GM19397 (cell line): Measurements from ENCODE around the gene ZGPAT.

ENCODE experiments used
- ATAC-seq: cut with Tn5 transposase; IDR thresholded peaks from one replicate; pipeline ENCODE4 v1.9.1; 2021; ENCODE audit warnings: mild to moderate bottlenecking, moderate library complexity; ENCODE audit not compliant: unreplicated experiment

ZGPAT gene

DNA sequence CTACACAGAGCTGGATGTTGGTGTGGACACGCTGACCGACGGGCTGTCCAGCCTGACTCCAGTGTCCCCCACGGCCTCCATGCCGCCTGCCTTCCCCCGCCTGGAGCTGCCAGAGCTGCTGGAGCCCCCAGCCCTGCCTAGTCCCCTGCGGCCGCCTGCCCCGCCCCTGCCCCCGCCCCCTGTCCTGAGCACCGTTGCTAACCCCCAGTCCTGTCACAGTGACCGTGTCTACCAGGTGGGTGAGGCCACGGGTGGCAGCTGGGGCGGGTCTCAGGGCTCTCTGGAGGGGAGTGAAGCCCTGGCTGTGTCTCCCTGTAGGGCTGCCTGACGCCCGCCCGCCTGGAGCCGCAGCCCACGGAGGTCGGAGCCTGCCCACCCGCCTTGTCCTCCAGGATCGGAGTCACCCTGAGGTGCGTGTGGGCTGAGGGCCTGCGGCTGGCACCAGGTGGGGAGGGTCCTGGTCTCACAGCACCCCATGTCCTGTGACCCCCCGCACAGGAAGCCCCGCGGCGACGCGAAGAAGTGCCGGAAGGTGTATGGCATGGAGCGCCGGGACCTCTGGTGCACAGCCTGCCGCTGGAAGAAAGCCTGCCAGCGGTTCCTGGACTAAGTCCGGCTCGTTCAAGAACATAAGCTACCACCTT is 34.7 kb downstream of the ZGPAT start:
- ATAC-seq, result no peak

DNA sequence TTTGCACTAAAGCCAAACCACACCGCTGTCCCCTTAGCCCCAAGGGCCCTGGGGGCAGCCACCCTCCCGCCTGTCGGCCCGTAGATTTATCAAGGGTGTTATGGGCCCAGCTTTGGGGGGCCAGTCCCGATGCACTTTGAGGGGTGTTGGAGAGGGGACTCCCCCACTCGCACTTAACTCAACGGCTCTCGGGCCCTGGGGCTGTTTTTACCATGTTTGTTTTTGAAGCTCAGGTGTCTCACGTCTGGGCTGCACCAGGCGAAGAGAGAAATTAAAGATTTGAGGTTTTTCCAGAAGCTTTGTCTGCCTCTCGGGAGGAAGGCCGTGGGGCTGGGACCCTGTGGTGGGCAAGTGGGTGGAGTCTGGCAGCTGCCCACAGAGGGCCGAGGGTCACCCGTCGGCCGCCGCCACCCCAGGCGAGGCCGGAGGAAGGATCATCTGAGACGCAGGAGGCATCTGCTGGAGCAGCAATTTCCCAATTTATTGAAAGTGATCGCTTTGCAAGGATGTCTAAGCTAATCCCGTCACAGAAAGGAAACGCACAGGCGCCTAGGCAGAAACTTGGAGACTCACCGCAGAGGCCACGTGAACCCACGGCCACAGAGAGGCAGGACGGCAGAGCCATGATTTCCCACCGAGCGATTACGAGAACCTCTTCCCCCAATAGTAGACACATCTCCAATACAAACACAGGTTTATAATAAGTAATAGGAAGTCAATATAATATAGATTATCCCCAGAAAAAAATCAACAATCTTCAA is 35.6 kb downstream of the ZGPAT start:
- ATAC-seq, result no peak

DNA sequence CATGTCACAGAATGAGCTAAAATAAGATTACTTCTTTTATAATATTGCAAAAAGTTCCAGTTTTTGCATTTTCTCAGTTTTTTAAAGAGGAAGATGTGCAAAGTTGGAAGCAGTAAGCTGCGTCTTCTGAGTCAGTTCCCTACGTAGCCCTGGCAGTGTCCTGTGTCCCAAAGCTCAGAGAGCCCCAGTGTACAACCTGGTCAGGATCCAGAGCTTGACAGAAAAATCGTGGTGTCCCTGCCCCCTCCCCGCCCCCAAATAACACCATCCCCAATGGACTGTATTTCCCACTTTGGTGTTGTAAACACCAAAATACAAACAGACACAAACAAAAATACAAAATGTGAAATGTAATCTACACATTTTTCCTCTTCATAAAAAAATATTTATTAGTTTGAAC is 36.3 kb downstream of the ZGPAT start:
- ATAC-seq, result no peak

DNA sequence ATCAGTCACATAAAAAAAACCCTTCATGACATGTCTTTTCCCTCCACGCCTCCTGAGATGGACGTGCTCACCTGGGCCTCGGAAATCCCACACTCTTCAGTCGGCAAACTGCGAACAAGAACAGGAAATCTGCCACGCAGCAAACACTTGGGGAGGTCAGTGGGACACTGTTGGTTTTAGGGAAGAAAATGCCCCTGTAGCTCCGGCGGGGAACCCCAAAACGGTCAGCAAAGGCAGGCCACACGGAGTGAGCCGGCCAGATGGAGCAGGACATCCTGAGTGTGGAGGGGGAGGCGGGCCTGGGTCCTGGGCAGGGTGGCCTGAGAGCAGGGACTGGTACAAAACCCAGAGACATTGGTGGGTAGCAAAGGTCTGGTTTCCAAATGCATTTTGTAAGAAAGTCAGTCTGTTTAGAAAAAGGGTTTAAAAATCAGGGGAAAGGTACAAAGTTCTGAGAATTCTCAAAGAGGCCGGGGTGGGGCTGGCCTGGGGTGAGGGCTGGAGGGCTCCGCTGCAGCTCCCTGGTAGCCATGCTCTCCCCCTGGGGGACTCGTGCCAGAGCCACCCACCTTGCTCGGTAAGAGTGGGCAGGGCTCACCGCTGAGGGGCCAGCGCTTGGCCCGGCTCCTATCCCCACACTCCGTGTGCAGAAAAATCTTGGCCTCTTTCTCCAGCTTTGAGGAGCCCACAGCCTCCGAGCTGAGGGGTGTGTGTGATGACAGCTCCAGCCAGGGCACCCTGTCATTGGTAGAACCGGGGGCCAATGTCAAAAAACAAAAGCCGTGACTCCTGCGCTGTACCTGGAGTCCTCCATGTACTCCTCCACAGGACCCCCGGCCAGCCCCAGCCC is 37.0 kb downstream of the ZGPAT start:
- ATAC-seq, result no peak

DNA sequence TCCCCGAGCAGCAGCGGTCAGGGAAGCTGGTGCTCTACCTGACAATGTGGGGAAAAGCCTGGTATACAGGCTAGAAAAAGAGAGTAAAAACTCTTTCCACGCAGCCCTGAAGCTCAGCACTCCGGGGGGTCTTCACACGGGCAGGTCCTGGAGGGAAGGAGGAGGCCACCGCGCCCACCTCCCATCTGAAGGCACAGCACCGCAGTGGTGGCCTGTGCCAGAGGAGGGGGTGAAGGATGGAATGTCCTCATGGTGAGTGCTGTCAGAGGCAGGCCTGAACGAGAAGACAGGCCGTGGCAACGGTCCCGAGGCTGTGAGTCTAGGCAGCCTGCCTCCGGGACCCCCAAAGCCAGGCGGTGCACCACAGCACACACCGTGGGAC is 37.6 kb downstream of the ZGPAT start:
- no peak for ATAC-seq

DNA sequence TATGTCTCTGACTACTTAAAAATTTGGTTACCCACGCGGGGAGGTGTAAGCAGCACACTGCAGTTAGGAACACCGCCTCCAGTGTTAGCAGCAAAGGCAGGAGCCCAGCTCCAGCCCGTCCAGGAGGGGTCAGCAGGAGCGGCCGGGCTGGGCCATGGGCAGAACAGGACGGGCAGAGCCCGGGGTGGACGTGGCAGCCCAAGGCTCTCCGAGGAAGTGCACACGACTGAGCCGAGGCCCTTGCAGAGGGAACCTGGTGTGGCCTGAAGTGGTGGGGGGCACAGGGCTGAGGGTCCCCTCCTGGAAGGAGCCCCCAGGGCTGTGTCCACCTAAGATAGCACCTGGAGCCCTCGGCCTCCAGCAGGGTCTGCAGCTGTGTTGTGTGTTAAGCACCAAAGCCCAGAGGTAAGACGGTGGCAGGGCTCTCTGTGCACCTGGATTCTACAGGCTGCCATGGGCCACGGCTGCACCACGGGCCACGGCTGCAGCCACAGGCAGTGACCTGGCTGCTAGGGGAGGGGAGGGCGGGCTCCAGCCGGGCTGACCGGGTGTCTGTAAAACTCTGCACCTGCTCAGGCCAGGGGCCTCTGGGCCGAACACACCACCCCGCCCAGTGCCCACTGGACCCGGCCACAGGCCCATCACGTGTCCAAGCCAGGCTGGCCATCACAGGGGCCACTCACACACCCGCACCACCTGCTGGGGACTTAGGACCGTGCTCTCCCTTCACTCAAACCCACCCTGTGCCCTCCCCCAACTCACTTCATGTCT is 38.3 kb downstream of the ZGPAT start:
- ATAC-seq, result no peak

DNA sequence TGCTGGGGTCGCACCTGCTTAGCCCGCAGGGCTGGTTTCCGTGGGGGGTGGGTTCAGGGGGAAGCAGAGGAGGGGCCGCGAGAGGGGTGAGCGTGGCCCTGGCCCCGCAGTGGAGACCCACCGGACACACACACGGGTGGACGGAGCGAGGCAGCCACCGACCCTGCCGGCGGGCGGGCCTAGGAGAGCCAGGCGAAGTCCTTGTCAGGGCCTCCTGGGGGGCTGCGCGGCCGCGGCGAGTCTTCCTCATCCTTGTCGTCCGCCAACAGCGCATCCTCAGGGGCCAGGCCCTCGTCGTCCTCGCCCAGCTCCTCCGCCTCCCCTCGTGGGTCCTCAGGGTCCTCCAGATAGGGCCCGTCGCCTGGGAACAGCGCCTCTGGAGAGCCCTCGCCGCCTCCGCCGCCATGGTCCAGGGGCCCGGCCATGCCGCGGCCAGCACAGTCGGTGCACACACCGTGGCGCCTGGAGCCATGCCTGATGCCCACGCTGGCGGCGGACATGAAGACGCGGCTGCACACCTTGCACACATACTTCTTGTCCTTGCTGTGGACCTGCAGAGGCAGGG is 39.0 kb downstream of the ZGPAT start:
- no peak for ATAC-seq

DNA sequence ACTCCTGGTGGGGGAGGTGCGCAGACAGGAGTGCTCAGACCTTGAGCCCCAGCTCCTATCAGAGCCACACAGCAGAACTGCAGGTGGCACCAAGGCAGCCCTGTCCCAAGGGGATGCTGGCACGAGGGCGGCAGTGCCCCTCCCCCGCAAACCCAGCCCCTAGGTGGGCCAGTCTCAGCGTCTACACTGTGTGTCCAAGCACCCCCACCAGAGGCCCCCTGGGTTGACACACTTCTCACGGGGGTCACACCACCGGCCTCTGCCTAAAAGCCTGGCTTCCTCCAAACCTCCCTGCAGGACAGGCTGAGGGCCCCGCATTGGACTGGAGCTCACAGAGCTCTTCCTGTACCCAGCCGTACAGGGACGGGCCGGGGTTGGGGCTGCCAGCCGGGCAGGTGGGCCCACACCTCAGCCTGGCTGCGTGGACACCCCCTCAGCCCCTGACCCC is 39.8 kb downstream of the ZGPAT start:
- ATAC-seq, result no peak

DNA sequence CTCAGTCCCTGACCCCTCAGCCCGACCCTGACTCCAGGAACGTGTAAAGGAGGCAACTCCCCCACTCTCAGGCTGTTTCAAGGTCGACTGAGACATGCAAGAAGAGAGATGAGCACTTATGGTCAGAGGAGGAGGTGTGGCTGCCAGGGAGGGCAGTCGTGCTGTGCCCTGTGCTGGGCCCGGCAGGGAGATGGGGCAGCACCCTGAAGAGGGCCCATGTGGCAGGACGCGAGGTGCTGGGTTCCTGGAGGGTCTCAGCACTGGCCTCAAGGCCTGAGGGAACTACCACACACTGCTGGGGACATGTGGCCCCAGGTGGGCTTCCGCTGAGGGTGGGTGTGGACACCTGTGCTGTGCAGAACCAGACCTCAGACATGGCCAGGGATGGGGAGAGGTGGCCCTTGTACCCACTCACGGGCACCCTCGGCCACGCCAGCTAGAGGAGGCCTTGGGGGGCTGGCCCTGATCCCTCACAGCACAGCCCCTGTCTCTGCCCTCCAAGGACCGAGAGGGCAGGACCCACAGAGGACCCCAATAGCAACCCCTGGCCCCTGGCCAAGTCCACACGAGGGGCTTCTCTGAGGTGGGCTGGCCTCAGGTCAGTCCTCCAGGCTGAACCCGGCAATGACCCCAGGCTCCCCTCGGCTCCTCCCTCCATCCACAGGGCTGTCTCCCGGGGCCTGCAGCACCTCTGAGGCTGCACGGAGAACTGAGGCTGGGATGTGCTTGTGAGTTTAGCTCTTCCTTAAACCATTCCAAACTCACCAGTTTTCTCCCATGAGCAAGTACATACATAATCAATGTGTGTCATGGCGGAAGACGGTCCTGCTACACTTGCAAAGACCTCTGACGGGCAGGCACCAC is 40.5 kb downstream of the ZGPAT start:
- ATAC-seq, result no peak

DNA sequence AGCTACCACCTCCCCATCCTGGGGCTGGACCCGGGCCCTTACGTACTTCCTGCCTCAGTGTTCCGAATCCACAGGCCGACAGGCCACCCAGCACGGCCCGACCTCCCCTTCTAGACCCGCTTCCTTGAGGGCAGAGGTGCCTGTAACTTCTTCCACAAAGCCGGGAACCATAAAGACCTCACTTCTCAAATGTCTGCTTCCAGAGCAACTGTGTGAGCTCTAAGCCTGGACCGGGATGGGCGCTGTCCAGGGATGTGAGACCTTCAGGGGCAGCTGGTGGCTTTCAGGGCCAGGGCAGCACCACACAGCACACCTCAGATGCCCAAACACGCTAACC is 41.1 kb downstream of the ZGPAT start:
- ATAC-seq, result no peak

DNA sequence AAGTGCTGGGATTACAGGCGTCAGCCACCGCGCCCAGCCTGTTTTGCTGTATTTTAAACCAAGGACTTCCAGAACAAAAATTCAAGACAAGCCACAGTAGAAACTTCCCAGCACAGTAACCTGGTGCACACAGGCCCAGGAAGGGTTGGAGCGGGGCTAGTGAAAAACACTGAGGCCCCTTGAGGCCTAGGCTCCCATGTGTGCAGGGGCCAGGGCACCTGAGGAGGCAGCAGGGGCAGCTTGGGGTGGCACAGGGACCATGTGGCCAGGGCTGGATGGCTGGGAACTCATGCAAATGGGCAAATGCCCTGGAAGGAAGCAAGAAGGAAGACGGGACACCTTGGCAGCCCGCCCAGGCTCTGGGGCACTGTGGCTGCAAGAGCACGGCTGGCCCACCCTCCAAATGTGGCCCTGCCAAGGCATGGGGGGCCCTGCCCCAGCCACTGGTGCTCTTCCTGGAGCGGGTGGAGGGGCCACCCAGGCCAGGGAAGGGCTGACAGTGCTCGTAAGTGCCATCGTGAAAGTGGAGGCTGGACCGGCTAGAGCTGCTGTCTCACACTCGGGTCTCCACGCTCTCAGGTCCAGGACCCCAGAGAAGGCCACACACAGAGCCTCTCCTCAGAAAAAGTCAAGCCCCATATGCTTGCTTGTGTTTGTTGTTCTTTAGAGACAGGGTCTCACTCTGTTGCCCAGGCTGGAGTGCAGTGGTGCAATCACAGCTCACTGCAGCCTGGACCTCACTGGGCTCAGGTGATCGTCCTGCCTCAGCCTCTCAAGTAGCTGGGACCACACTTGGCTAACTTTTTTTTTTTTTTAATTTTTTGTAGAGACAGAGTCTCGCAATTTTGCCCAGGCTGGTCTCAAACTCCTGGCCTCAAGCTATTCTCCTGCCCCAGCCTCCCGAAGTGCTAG is 42.0 kb downstream of the ZGPAT start:
- ATAC-seq, result no peak

DNA sequence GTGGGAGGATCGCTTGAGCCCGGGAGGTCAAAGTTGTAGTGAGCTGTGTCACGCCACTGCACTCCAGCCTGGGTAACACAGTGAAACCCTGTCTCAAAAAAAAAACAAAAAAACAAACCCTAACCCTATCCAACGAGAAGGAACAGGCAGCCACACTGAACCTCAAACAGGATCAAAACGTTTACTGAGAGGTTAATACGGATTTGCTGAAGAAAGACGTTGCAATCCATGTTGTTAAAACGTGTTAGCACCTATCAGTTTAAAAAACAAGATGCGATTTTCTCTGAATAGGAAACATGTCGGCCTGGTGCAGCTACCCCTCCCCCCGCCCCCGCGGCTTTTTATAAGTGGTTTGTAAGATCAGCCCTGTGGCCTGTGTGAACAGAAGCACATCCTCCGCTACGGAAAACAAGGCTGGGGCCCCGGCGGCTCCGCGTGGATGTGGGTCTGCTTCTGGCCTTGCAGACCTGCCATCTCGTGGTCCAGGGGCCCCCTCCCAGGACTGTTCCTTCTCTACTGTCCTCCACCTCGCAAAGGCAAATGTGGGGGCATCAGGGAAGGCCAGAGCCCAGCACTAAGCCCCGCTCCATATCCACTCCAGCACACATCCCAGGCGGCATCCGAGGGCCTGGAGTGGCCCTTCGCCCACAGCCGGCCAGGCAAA is 43.1 kb downstream of the ZGPAT start:
- no peak for ATAC-seq

DNA sequence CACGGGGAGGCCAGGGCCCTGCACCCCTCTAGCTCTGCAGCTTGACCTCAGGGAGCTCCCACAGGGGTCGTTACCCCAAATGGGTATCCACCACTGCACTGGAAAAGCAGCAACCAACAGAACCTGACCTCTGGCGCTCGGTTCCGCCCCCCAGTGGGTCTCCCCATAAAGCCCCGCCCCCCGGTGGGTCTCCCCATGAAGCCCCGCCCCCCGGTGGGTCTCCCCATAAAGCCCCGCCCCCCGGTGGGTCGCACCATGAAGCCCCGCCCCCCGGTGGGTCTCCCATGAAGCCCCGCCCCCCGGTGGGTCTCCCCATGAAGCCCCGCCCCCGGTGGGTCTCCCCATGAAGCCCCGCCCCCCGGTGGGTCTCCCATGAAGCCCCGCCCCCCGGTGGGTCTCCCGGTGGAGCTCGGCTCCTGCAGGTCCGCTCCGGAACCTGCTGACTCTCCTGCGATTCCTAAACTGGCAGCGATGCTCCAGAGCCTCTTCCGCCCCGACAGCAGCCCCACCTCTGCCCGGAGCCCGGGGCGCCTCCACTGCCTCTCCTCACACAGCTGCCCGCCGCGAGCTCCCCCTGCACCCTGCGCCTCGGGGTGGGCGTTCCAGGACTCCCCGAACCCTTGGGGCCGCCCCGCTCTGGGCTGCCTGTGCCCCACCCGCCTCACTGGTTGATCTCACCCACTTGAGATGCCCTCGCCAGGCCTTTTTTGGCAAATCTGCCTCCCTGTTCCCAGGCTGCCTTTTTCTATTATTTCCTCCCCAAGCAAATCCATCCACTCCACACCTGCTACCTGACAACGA is 43.8 kb downstream of the ZGPAT start:
- no peak for ATAC-seq

DNA sequence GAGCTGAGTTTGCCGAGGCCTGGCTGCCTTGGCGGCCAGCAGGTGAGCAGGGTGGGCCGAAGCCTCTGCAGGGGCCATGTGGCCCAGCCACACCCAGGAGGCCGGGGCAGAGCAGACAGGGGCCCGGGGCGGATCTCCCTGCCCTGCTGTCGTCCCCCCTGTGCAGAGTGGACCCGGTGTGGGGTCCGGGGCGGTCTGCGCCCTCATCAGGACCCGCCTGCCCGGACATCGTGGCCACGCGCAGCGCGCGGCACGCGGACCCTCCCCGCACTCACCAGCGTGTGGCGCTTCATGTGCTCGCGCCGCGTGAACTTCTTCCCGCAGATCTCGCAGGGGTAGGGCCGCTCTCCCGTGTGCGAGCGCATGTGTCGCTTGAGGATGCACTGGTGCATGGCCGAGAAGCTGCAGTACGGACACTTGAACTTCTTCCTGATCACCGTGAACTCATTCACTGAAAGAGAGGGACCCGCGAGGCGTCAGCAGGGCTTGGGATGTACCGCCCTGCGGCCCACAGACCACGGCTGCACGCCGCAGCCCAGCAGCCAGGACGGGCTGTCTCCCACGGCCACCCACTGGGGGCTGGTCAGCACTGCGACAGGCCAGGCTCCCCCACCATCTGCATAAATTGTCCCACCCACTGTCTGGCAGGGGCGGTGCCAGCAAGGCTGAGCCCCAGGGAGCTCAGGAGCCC is 44.7 kb downstream of the ZGPAT start:
- ATAC-seq, result no peak

DNA sequence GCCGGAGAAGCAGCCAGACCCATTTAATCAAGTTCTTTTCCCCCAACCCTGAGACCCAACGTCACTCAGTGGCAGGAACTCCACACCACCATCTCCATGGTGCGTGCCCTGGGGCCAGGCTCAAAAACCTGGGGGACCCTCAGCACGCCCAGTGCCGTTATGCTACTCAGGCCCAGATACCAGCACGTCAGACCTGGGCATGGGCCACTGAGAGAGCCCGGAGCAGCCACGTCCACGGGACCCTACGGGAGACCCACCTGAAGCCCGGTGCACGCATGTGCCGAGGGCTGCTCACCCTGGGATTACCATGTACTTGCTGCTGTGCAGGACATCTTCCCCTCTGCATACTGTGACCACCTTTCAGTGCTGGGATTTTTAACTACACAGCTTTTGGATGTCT is 45.5 kb downstream of the ZGPAT start:
- ATAC-seq, result no peak

DNA sequence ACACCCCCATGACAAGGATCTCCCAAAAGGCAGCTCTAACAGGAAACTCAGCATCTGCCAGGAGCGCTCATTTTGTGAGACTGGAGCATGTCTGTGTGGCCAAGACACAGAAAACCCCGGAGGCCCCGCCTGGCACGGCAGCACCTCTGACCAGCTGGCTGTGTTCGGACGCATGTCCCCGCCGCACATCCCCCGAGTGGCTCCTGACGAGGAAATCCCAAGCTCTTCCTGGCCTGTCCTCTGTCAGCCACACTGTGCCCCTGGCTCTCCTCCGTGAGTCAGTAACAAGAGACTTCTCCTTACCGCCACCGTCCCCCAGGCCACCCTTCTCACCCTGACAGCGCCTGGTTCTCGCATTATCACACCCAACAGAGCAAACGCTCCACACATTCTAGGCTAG is 46.2 kb downstream of the ZGPAT start:
- ATAC-seq, result no peak
